PC-3 (cell line): ENCODE data around the gene MAST3. TPM values are rescaled to one million over a fixed set of nuclear protein-coding genes. Genes with fewer than 3 reads are reported as not detected.

Source experiments
- ATAC-seq: fragments of 200-7000 bp; cut with Tn5 transposase; 2 replicates; pipeline ENCODE4 v1.9.1; 2020; ENCODE audit warnings: mild to moderate bottlenecking, moderate library complexity
- BruUV-seq: library from RNA; stranded (reverse); fragments of 400-500 nt; replicated peaks from 2 replicates; lab custom pipeline; 2021; lab: Mats Ljungman, UMichigan
- CTCF ChIA-PET: fragments of 300-600 bp; sonication (Branson Sonifier 250); formaldehyde crosslinking; loops from one replicate; lab custom pipeline; 2022; ENCODE audit warnings: antibody characterized with exemption; lab: Charles Lee
- POLR2A ChIA-PET: fragments of 300-600 bp; sonication (Branson Sonifier 250); formaldehyde crosslinking; loops from one replicate; lab custom pipeline; 2022; ENCODE audit warnings: antibody characterized with exemption; ENCODE audit not compliant: unreplicated experiment; lab: Charles Lee
- DNase-seq: peaks from one replicate; pipeline ENCODE4 v3.0.0-alpha.2; 2015
- H2AFZ ChIP-seq: fragments of 300-600 bp; sonication (generic); 2 replicates; pipeline ENCODE4 v1.6.0; 2016; ENCODE audit warnings: antibody characterized with exemption, low read length
- H3F3A ChIP-seq: fragments of 300-600 bp; sonication (generic); one replicate; pipeline ENCODE4 v1.6.0; 2017; ENCODE audit warnings: antibody characterized with exemption, low read length, control low read depth, mild to moderate bottlenecking; ENCODE audit not compliant: unreplicated experiment
- H3K27ac ChIP-seq: fragments of 300-600 bp; sonication (generic); 2 replicates; pipeline ENCODE4 v1.5.1; 2016; ENCODE audit warnings: mild to moderate bottlenecking, low read length
- H3K27me3 ChIP-seq: fragments of 300-600 bp; sonication (generic); 2 replicates; pipeline ENCODE4 v1.6.1; 2016; ENCODE audit warnings: low read length, mixed read lengths
- H3K36me3 ChIP-seq: fragments of 300-600 bp; sonication (generic); 2 replicates; pipeline ENCODE4 v1.6.1; 2016; ENCODE audit warnings: low read depth, mixed run types, low read length, mixed read lengths
- H3K4me1 ChIP-seq: fragments of 300-600 bp; sonication (generic); 2 replicates; pipeline ENCODE4 v1.5.1; 2016; ENCODE audit warnings: low read length; ENCODE audit not compliant: insufficient read depth
- H3K4me2 ChIP-seq: fragments of 300-600 bp; sonication (generic); 2 replicates; pipeline ENCODE4 v1.6.0; 2016; ENCODE audit warnings: low read length
- H3K4me3 ChIP-seq: fragments of 300-600 bp; sonication (generic); 2 replicates; pipeline ENCODE4 v1.5.1; 2016; ENCODE audit warnings: mild to moderate bottlenecking, low read length, mixed read lengths
- H3K79me2 ChIP-seq: fragments of 300-600 bp; sonication (generic); 2 replicates; pipeline ENCODE4 v1.6.1; 2017; ENCODE audit warnings: low read length, mixed read lengths
- H3K9ac ChIP-seq: fragments of 300-600 bp; sonication (generic); 2 replicates; pipeline ENCODE4 v1.6.0; 2016; ENCODE audit warnings: mild to moderate bottlenecking, low read length
- H3K9me2 ChIP-seq: fragments of 300-600 bp; sonication (generic); replicated peaks from 2 replicates; pipeline ENCODE4 v1.6.1; 2016; ENCODE audit warnings: mixed run types, low read length, mixed read lengths
- H3K9me3 ChIP-seq: fragments of 300-600 bp; sonication (generic); 2 replicates; pipeline ENCODE4 v1.6.1; 2016; ENCODE audit warnings: low read length, mixed read lengths
- H4K20me1 ChIP-seq: fragments of 300-600 bp; sonication (generic); 2 replicates; pipeline ENCODE4 v1.6.1; 2016; ENCODE audit warnings: low read length, mixed read lengths
- EZH2 ChIP-seq: fragments of 300-600 bp; sonication (generic); IDR thresholded peaks from one replicate; pipeline ENCODE4 v1.6.1; 2017; ENCODE audit warnings: antibody characterized with exemption, mild to moderate bottlenecking, low read length; ENCODE audit not compliant: unreplicated experiment
- EZH2phosphoT487 ChIP-seq: fragments of 300-600 bp; sonication (generic); IDR thresholded peaks from 2 replicates; pipeline ENCODE4 v1.6.1; 2018; ENCODE audit warnings: mild to moderate bottlenecking, antibody characterized with exemption, low read length, borderline replicate concordance
- intact Hi-C: fragments of 100-400 bp; cut with micrococcal nuclease; formaldehyde crosslinking; loops from 2 replicates; pipeline ENCODE4 v1.9.0; 2023
- total RNA-seq: library from RNA; depleted of rRNA; stranded (reverse); fragments of >200 nt; gene quantifications from 2 replicates; pipeline ENCODE4 v1.2.3, GENCODE V29; 2014
- TF ChIP-seq, protein P1 (sequence below): fragments of 300-600 bp; sonication (generic); conservative IDR thresholded peaks from 2 replicates; pipeline ENCODE4 v1.5.1; 2017; ENCODE audit warnings: antibody characterized with exemption, low read depth, mild to moderate bottlenecking, low read length

Gene MAST3
- total RNA-seq, 1 experiment from 2014 or later, result 8.1 TPM

GRCh38 chr19:18137657-18138339 is 40.2 kb downstream of the MAST3 start:
- no peak for ATAC-seq
- BruUV-seq, result no TSS peak
- H3K4me1 ChIP-seq, result no peaks in the 10 kb centered on the region
- no peaks in the 10 kb centered on the region for H3K27me3 ChIP-seq
- no peak overlapping the region for H3K27ac ChIP-seq
- 0 out of 2 replicates have a peak, but pooled peaks cover 4% of the 10 kb centered on the region for H3K36me3 ChIP-seq
- H3F3A ChIP-seq, result no peaks in the 10 kb centered on the region
- H3K79me2 ChIP-seq, result no peaks in the 10 kb centered on the region
- TF ChIP-seq EZH2phosphoT487, result no peak
- TF ChIP-seq, protein P1, sequence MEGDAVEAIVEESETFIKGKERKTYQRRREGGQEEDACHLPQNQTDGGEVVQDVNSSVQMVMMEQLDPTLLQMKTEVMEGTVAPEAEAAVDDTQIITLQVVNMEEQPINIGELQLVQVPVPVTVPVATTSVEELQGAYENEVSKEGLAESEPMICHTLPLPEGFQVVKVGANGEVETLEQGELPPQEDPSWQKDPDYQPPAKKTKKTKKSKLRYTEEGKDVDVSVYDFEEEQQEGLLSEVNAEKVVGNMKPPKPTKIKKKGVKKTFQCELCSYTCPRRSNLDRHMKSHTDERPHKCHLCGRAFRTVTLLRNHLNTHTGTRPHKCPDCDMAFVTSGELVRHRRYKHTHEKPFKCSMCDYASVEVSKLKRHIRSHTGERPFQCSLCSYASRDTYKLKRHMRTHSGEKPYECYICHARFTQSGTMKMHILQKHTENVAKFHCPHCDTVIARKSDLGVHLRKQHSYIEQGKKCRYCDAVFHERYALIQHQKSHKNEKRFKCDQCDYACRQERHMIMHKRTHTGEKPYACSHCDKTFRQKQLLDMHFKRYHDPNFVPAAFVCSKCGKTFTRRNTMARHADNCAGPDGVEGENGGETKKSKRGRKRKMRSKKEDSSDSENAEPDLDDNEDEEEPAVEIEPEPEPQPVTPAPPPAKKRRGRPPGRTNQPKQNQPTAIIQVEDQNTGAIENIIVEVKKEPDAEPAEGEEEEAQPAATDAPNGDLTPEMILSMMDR, result no peak
- no peak for TF ChIP-seq EZH2
- intact Hi-C loops, result no loop called here
- no peaks in the 10 kb centered on the region for H3K9me3 ChIP-seq
- no peak overlapping the region for H2AFZ ChIP-seq
- no peak overlapping the region for H3K4me3 ChIP-seq
- POLR2A ChIA-PET, result no interaction called here
- no peak overlapping the region for H3K4me2 ChIP-seq
- H4K20me1 ChIP-seq, result no peaks in the 10 kb centered on the region
- no peak for DNase-seq
- no peaks in the 10 kb centered on the region for H3K9me2 ChIP-seq
- CTCF ChIA-PET, result no interaction called here
- H3K9ac ChIP-seq, result no peak overlapping the region

DNA sequence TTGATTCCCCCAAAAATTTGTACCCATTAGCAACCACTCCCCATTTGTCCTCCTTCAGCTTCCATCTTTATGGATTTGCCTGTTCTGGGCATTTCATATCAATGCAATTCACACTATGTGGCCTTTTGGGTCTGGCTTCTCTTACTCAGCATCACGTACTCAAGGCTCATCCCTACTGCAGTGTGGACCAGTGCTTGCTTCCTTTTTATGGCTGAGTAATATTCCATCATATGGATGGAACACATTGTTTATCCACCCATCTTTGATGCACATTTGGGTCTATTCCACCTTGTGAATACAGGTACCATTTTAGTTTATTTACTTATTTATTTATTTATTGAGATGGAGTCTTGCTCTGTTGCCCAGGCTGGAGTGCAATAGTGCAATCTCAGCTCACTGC is 42.9 kb downstream of the MAST3 start:
- DNase-seq, result no peak
- ChIA-PET POLR2A (no interaction called here), CTCF (no interaction called here)
- intact Hi-C loops, result no loop called here
- Histone ChIP-seq H3K4me2 (no peak overlapping the region), H3K4me3 (no peak overlapping the region), H3F3A (no peaks in the 10 kb centered on the region), H3K9me3 (no peaks in the 10 kb centered on the region), H3K36me3 (0 out of 2 replicates have a peak, but pooled peaks cover 4% of the 10 kb centered on the region), H3K79me2 (no peaks in the 10 kb centered on the region), H2AFZ (no peak overlapping the region), H3K9me2 (no peaks in the 10 kb centered on the region), H3K4me1 (no peaks in the 10 kb centered on the region), H3K9ac (no peak overlapping the region), H3K27ac (no peak overlapping the region), H3K27me3 (no peaks in the 10 kb centered on the region), H4K20me1 (no peaks in the 10 kb centered on the region)
- BruUV-seq, result no TSS peak
- TF ChIP-seq EZH2phosphoT487 (no peak), EZH2 (no peak)
- TF ChIP-seq, protein P1, result no peak
- no peak for ATAC-seq

- CTCF ChIA-PET, result no interaction called here
- no peaks in the 10 kb centered on the region for H3K27me3 ChIP-seq
- DNase-seq, result no peak
- intact Hi-C loops, result no loop called here
- H3F3A ChIP-seq, result no peaks in the 10 kb centered on the region
- no peak overlapping the region for H2AFZ ChIP-seq
- no peak overlapping the region for H3K9ac ChIP-seq
- H3K36me3 ChIP-seq, result 0 out of 2 replicates have a peak, but pooled peaks cover 4% of the 10 kb centered on the region
- H3K9me2 ChIP-seq, result no peaks in the 10 kb centered on the region
- no peaks in the 10 kb centered on the region for H4K20me1 ChIP-seq
- H3K4me2 ChIP-seq, result no peak overlapping the region
- H3K9me3 ChIP-seq, result no peaks in the 10 kb centered on the region
- POLR2A ChIA-PET, result no interaction called here
- no peak for TF ChIP-seq EZH2
- no peak for TF ChIP-seq EZH2phosphoT487
- TF ChIP-seq, protein P1, result no peak
- H3K4me3 ChIP-seq, result no peak overlapping the region
- no peaks in the 10 kb centered on the region for H3K4me1 ChIP-seq
- H3K27ac ChIP-seq, result no peak overlapping the region
- no peak for ATAC-seq
- no peaks in the 10 kb centered on the region for H3K79me2 ChIP-seq
- BruUV-seq, result no TSS peak
Observed at GRCh38 chr19:18141031-18141430, 43.5 kb downstream of the MAST3 start.
